Subcutaneous abdominal adipose tissue (tissue), 5 donors: ENCODE results near the gene NR1I3.
A peak's percentile ranks its signal among the peaks of the same experiment; 100 is the strongest.
"Not testable (repeated sequence)": the region's sequence is repeated elsewhere in the genome, so short reads cannot be mapped to it uniquely, and the experiment has no call there.

ENCODE experiments used
- H3K27ac ChIP-seq: one replicate; pipeline ENCODE4 v1.7.0; 2013; ENCODE audit warnings: low read depth, mild to moderate bottlenecking, inconsistent platforms, low read length, moderate library complexity
- H3K27me3 ChIP-seq, 5 donors: one replicate each; pipeline ENCODE4 v1.7.0; 2013; ENCODE audit warnings: low read length in 5 of 5, inconsistent platforms in 1 of 5; ENCODE audit not compliant: control insufficient read depth in 5 of 5, insufficient read depth in 4 of 5
- H3K36me3 ChIP-seq, 5 donors: one replicate each; pipeline ENCODE4 v1.7.0; 2013; ENCODE audit warnings: low read length in 5 of 5; ENCODE audit not compliant: control insufficient read depth in 5 of 5, insufficient read depth in 5 of 5
- H3K4me1 ChIP-seq, 5 donors: one replicate each; pipeline ENCODE4 v1.7.0; 2013; ENCODE audit warnings: low read length in 5 of 5, mild to moderate bottlenecking in 3 of 5, moderate library complexity in 1 of 5; ENCODE audit not compliant: control insufficient read depth in 5 of 5, insufficient read depth in 5 of 5
- H3K4me3 ChIP-seq, 5 donors: one replicate each; pipeline ENCODE4 v1.7.0; 2013; ENCODE audit warnings: low read length in 5 of 5, low read depth in 1 of 5
- H3K9ac ChIP-seq, 5 donors: one replicate each; pipeline ENCODE4 v1.7.0; 2013; ENCODE audit warnings: low read length in 5 of 5, mild to moderate bottlenecking in 4 of 5, moderate library complexity in 3 of 5
- H3K9me3 ChIP-seq, 5 donors: one replicate each; pipeline ENCODE4 v1.7.0; 2013; ENCODE audit warnings: low read length in 5 of 5; ENCODE audit not compliant: control insufficient read depth in 5 of 5
- donor health status: healthy.
- donor health status: healthy.
- donor health status: healthy.
- donor health status: healthy.
- donor health status: healthy.

Gene NR1I3

DNA sequence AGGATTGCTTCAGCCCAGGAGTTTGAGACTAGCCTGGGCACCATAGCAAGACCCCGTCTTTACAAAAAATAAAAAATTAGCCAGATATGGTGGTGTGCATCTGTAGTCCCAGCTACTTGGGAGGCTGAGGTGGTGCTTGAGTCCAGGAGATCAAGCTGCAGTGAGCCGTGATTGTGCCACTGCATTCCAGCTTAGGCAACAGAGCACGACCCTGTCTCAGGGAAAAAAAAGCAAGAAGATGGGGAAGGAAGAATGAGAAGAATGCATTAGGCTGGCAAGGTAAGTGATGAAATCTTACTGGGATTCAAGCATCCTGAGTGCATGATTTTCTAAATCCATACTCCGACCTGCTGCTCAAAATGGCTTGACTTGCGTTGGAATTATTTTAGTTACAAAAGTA lies 27.3 kb upstream of the NR1I3 start:
- no peaks in the 10 kb centered on the region for H3K9me3 ChIP-seq
- no peak overlapping the region for H3K27ac ChIP-seq
- no peaks in the 10 kb centered on the region for H3K36me3 ChIP-seq
- no peak overlapping the region for H3K9ac ChIP-seq
- peaks cover 0 to 21% (median 4%) of the 10 kb centered on the region in 5 donors for H3K27me3 ChIP-seq
- H3K4me1 ChIP-seq: peaks cover 0 to 15% (median 12%) of the 10 kb centered on the region in 5 donors
- H3K4me3 ChIP-seq: no peak overlapping the region

DNA sequence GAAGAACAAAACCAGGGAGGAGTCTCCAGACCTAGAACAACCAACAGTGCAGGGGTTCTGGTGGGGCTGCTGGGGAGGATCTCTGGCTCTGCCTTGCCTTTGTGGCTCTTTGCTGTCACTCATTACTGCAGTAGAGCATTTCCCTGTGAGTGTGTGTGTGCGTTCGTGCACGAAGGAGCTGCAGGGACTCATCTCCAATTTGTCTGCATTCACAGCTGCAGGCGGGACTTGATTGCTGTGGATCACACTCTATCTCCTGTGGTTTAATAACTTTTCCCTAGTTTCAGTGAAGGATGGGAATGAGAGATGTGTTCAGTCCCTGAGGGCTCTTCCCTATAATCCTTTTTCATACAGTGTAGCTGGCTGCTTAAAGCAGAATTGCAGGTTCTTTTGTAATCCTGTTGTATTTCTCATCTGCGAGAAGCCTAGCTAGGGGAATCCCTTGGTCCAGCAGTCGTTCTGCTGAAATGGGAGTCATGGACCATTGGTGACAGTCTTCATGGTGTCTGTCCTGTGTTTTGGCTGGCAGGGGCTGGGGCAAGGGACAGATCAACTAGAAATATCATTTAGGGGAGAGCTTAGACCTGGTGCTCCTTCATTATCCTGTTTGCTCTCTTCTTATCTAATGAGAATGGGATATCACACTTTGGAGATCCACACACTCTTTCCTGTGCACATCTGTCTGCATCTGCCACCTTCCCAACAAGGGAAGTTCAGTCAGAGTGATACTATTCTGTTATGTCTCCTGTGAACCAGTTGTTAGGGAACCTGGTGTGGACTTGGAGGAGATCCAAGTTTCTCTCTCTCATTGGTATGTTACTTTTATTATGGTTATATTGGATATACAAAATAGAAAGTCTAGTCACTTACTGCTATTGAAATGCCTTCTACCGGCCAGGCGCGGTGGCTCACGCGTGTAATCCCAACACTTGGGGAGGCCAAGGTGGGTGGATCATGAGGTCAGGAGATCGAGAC lies 23.5 kb upstream of the NR1I3 start:
- Histone ChIP-seq H3K27ac (no peak overlapping the region), H3K9me3 (peaks cover 3 to 13% (median 12%) of the 10 kb centered on the region in 5 donors), H3K4me3 (no peak overlapping the region), H3K9ac (no peak overlapping the region), H3K36me3 (no peaks in the 10 kb centered on the region), H3K27me3 (peaks cover 13 to 42% (median 23%) of the 10 kb centered on the region in 5 donors), H3K4me1 (peaks cover 0 to 29% (median 24%) of the 10 kb centered on the region in 5 donors)

DNA sequence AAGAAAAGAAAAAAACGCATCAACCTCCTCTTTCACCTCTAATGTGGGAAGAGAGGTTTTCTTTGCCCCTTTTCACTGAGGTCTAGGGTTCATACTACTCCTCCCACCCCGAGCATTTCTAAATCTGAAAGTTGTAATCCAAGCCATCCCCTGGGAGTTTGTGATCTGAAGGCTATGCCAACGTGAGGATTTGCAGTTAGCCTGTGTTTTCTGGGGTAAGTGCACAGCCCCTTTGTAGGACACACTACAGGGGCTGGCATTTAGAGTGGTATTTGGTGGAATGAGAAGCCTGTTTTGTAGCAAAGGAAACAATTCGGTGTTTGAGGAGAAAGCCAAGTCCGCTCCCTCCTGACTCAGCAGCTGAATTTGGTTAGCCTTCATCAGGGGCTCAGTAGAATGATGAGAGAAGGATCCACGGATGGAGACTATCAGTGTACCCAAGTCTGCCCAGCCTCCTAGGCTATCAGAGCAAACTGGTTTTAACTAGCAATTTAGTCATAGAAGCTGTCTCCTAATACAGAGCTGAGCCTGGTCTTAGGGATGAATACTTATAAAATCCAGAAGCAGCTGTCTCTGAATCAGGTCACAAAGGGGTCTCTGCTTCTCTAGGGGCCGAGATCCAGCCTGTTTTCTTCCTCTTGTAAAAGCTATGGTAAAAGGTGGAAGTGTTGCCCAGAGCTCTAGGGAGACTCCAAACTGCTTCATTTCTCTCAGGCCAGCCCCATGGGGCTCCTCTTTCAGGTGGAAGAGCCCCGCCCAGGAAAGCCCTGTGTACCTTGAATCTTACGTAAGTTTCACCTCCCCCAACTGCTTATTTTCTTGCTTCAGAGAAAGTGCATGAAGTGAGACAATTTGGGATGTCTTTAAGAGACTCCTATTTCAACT lies 22.6 kb upstream of the NR1I3 start:
- Histone ChIP-seq H3K4me3 (no peak overlapping the region), H3K27me3 (peaks cover 13 to 38% (median 23%) of the 10 kb centered on the region in 5 donors), H3K27ac (no peak overlapping the region), H3K4me1 (peaks cover 0 to 30% (median 24%) of the 10 kb centered on the region in 5 donors), H3K9me3 (peaks cover 3 to 14% (median 13%) of the 10 kb centered on the region in 5 donors), H3K36me3 (no peaks in the 10 kb centered on the region), H3K9ac (no peak overlapping the region)

DNA sequence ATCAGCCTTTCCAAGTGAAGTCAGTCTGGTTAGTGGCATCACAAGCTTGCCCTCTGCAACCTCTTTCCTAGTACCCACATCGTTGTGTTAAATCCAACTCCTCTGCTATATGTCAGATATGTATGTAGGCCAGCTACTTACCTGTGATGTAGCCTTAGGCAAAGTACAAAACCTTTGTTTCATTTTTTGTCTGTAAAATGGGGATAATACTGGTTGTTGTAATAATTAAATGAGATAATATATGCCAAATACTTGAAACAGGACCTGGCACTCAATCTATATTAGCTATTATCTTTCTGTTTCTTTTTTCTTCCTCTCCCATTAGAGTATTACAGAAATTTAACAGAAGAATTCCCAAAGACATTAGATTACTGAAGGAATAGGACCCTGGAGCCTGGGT lies 21.8 kb upstream of the NR1I3 start:
- H3K4me3 ChIP-seq: no peak overlapping the region
- H3K36me3 ChIP-seq: no peaks in the 10 kb centered on the region
- peaks cover 3 to 14% (median 13%) of the 10 kb centered on the region in 5 donors for H3K9me3 ChIP-seq
- H3K4me1 ChIP-seq: peaks cover 0 to 37% (median 28%) of the 10 kb centered on the region in 5 donors
- H3K9ac ChIP-seq: no peak overlapping the region
- H3K27ac ChIP-seq: no peak overlapping the region
- peaks cover 13 to 36% (median 20%) of the 10 kb centered on the region in 5 donors for H3K27me3 ChIP-seq

DNA sequence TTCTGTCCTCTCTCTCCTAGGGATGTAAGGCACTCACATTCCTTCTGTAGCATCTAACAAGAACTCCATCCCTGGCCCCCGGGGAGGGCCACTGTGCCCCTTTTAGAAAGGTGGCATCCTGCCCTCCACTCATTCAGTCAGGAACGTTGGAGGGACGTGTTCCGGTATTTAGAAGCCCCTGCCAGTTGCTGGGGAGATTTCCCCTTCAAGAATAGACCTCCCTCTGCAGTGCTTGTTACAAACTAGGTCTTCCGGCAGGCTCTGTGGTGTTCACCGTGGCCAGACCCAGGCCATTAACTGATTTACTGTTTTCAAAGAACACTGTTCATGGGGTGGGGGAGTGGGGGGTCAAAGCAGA lies 21.3 kb upstream of the NR1I3 start:
- no peak overlapping the region for H3K9ac ChIP-seq
- no peak overlapping the region for H3K27ac ChIP-seq
- H3K27me3 ChIP-seq: peaks cover 13 to 36% (median 19%) of the 10 kb centered on the region in 5 donors
- no peak overlapping the region for H3K4me3 ChIP-seq
- peaks cover 0 to 37% (median 28%) of the 10 kb centered on the region in 5 donors for H3K4me1 ChIP-seq
- no peaks in the 10 kb centered on the region for H3K36me3 ChIP-seq
- peaks cover 3 to 14% (median 13%) of the 10 kb centered on the region in 5 donors for H3K9me3 ChIP-seq

GRCh38 chr1:161258439-161259344 lies 20.7 kb upstream of the NR1I3 start, which contains the start of gene PCP4L1:
Gene PCP4L1 (plus strand): TSS chr1:161258745. CDS start chr1:161258975, 230 bp downstream.
- Histone ChIP-seq H3K36me3 (no peaks in the 10 kb centered on the region), H3K4me1 (peaks cover 0 to 37% (median 28%) of the 10 kb centered on the region in 5 donors), H3K4me3 (peak within 1 kb of the TSS; percentile 7 to 61 (median 36)), H3K27me3 (peaks cover 13 to 36% (median 19%) of the 10 kb centered on the region in 5 donors), H3K9me3 (peaks cover 3 to 14% (median 13%) of the 10 kb centered on the region in 5 donors), H3K27ac (no peak within 1 kb of the TSS), H3K9ac (no peak within 1 kb of the TSS)

GRCh38 chr1:161257109-161257508 lies 19.1 kb upstream of the NR1I3 start:
- H3K27me3 ChIP-seq: peaks cover 13 to 36% (median 19%) of the 10 kb centered on the region in 5 donors
- H3K4me3 ChIP-seq, H3K27ac ChIP-seq, H3K36me3 ChIP-seq, H3K9ac ChIP-seq: not testable (repeated sequence)
- H3K9me3 ChIP-seq: peaks cover 3 to 14% (median 13%) of the 10 kb centered on the region in 5 donors
- peaks cover 0 to 37% (median 28%) of the 10 kb centered on the region in 5 donors for H3K4me1 ChIP-seq

GRCh38 chr1:161255955-161256520 lies 18.0 kb upstream of the NR1I3 start:
- not testable (repeated sequence) for H3K27ac ChIP-seq, H3K9ac ChIP-seq, H3K4me3 ChIP-seq, H3K36me3 ChIP-seq
- peaks cover 0 to 32% (median 20%) of the 10 kb centered on the region in 5 donors for H3K4me1 ChIP-seq
- peaks cover 13 to 28% (median 19%) of the 10 kb centered on the region in 5 donors for H3K27me3 ChIP-seq
- H3K9me3 ChIP-seq: peaks cover 3 to 14% (median 13%) of the 10 kb centered on the region in 5 donors

- H3K27ac ChIP-seq: not testable (repeated sequence)
Measured at GRCh38 chr1:161255302-161255701, 17.3 kb upstream of the NR1I3 start.

More at GRCh38 chr1:161255302-161255701, 17.3 kb upstream of the NR1I3 start:
- not testable (repeated sequence) for H3K9ac ChIP-seq, H3K36me3 ChIP-seq, H3K4me3 ChIP-seq
- Histone ChIP-seq H3K9me3 (peaks cover 3 to 17% (median 13%) of the 10 kb centered on the region in 5 donors), H3K4me1 (peaks cover 0 to 26% (median 16%) of the 10 kb centered on the region in 5 donors), H3K27me3 (peaks cover 13 to 21% (median 19%) of the 10 kb centered on the region in 5 donors)
